ENCODE results near the gene PIK3CB.

The PIK3CB gene

DNA sequence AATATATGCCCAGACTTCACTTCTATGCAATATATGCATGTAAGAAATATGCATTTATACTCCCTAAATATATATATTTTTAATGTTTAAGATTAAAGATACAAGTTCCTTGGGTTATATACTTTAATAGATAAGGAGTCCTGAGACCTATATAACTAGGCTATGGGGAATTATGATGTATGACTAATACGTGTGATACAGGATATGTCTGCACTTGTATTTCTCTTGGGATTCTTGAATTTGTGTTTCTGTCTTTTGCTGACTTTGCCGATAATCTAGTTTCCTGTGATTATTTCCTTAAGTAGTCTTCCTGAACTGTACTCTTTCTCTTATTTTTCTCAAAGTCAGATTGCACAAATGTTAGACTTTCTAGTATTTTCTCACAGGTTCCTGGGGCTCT, 109.6 kb downstream of the PIK3CB start:
- DNase-seq (ENCODE audit: low spot score), result no peak
- H3K79me1 ChIP-seq (ENCODE audit: low read depth, low read length), result no peaks in the 10 kb centered on the region
- H3K4ac ChIP-seq (ENCODE audit: low read length), result no peak overlapping the region
- H3K4me3 ChIP-seq (ENCODE audit: low read length in 2 of 2), result no peak overlapping the region
- WGBS, 2 donors (ENCODE audit: extremely low coverage in 2 of 2, insufficient read length in 2 of 2, insufficient replicate concordance in 1 of 2), result no CpG with 5 or more reads among the region's 2 CpGs
- no peak overlapping the region for H4K91ac ChIP-seq (ENCODE audit: low read depth, low read length, poor library complexity)
- no peak overlapping the region for H2BK120ac ChIP-seq (ENCODE audit: low read depth, low read length)
- no peak overlapping the region for H3K9ac ChIP-seq (ENCODE audit: low read depth, low read length, poor library complexity)
- H2BK5ac ChIP-seq (ENCODE audit: low read length), result no peak overlapping the region
- no peaks in the 10 kb centered on the region for H3K9me3 ChIP-seq (replicated peaks in 1 of 2; ENCODE audit: control insufficient read depth in 2 of 2, insufficient read depth in 1 of 2, low read depth in 1 of 2, low read length in 2 of 2)
- no peak overlapping the region for H2BK15ac ChIP-seq (ENCODE audit: low read length)
- H3K27ac ChIP-seq (replicated peaks; ENCODE audit: low read length), result no peak overlapping the region
- H3K14ac ChIP-seq (ENCODE audit: low read length), result no peak overlapping the region
- H2AFZ ChIP-seq (ENCODE audit: low read length), result no peak overlapping the region
- H3K27me3 ChIP-seq (ENCODE audit: control insufficient read depth in 3 of 3, insufficient read depth in 3 of 3, low read depth in 1 of 3, low read length in 3 of 3), result no peaks in the 10 kb centered on the region
- H3K4me2 ChIP-seq (ENCODE audit: insufficient read depth, low read length, poor library complexity, severe bottlenecking), result no peak overlapping the region
- no peaks in the 10 kb centered on the region for H3K36me3 ChIP-seq (replicated peaks in 1 of 2; ENCODE audit: control insufficient read depth in 2 of 2, insufficient read depth in 2 of 2, low read length in 2 of 2)
- H4K8ac ChIP-seq (ENCODE audit: low read depth, low read length), result no peak overlapping the region
- H2BK12ac ChIP-seq (ENCODE audit: low read length), result no peak overlapping the region
- peaks cover 7 to 28% of the 10 kb centered on the region in 2 donors for H3K4me1 ChIP-seq (ENCODE audit: control insufficient read depth in 2 of 2, insufficient read depth in 1 of 2, low read depth in 1 of 2, low read length in 2 of 2)
- H3K18ac ChIP-seq (ENCODE audit: low read length), result no peak overlapping the region
- H3K23ac ChIP-seq (ENCODE audit: low read depth, low read length, poor library complexity), result no peak overlapping the region
- H2AK5ac ChIP-seq (ENCODE audit: low read depth, low read length), result no peak overlapping the region

DNA sequence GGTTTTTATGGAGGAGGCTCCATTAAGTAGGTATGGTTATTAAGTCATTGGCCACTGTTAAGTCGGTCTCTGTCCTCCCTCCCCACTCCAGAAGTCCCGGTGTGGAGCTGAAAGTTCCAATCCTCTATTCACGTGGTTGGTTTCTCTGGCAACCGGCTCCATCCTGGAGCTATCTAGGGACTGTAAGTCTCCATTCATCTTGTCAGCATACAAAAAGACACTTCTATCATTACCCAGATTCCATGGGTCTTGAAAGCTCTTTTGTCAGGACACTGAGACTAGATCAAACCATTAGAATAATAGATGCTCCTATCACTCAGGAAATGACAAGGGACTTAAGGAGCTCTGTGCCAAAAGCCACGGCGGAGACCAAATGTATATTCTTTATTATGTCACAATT, 110.3 kb downstream of the PIK3CB start:
- Histone ChIP-seq H3K18ac (ENCODE audit: low read length) (no peak overlapping the region), H3K79me1 (ENCODE audit: low read depth, low read length) (no peaks in the 10 kb centered on the region), H2BK12ac (ENCODE audit: low read length) (no peak overlapping the region), H3K27me3 (ENCODE audit: control insufficient read depth in 3 of 3, insufficient read depth in 3 of 3, low read depth in 1 of 3, low read length in 3 of 3) (no peaks in the 10 kb centered on the region), H4K91ac (ENCODE audit: low read depth, low read length, poor library complexity) (no peak overlapping the region), H2BK15ac (ENCODE audit: low read length) (no peak overlapping the region), H3K4me3 (ENCODE audit: low read length in 2 of 2) (no peak overlapping the region), H2AK5ac (ENCODE audit: low read depth, low read length) (no peak overlapping the region), H2AFZ (ENCODE audit: low read length) (no peak overlapping the region), H2BK120ac (ENCODE audit: low read depth, low read length) (no peak overlapping the region), H2BK5ac (ENCODE audit: low read length) (no peak overlapping the region), H3K23ac (ENCODE audit: low read depth, low read length, poor library complexity) (no peak overlapping the region), H3K4ac (ENCODE audit: low read length) (no peak overlapping the region), H3K9me3 (replicated peaks in 1 of 2; ENCODE audit: control insufficient read depth in 2 of 2, insufficient read depth in 1 of 2, low read depth in 1 of 2, low read length in 2 of 2) (no peaks in the 10 kb centered on the region), H3K4me2 (ENCODE audit: insufficient read depth, low read length, poor library complexity, severe bottlenecking) (no peak overlapping the region), H3K27ac (replicated peaks; ENCODE audit: low read length) (no peak overlapping the region), H3K4me1 (ENCODE audit: control insufficient read depth in 2 of 2, insufficient read depth in 1 of 2, low read depth in 1 of 2, low read length in 2 of 2) (peaks cover 7 to 28% of the 10 kb centered on the region in 2 donors), H4K8ac (ENCODE audit: low read depth, low read length) (no peak overlapping the region), H3K9ac (ENCODE audit: low read depth, low read length, poor library complexity) (no peak overlapping the region), H3K14ac (ENCODE audit: low read length) (no peak overlapping the region), H3K36me3 (replicated peaks in 1 of 2; ENCODE audit: control insufficient read depth in 2 of 2, insufficient read depth in 2 of 2, low read length in 2 of 2) (no peaks in the 10 kb centered on the region)
- WGBS, 2 donors (ENCODE audit: extremely low coverage in 2 of 2, insufficient read length in 2 of 2, insufficient replicate concordance in 1 of 2), result no CpG with 5 or more reads among the region's 6 CpGs
- DNase-seq (ENCODE audit: low spot score), result no peak

DNA sequence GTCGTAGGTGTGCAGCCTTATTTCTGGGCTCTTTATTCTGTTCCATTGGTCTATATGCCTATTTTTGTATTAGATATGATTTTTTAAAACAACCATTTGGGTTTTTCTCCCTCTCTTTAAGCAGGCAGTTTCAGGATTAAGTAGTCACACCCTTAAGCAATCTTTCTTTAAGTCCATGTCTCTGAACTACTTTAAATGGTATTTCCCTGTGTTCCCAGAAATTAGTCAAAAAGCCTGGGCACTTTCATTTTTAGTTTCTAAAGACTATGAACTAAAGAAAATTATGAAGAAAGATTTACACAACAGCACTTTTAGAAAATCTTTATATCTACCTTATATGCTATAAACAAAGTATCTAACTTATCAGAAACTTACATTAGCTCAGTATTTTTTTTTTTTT, 115.9 kb downstream of the PIK3CB start:
- no peaks in the 10 kb centered on the region for H3K27me3 ChIP-seq (ENCODE audit: control insufficient read depth in 3 of 3, insufficient read depth in 3 of 3, low read depth in 1 of 3, low read length in 3 of 3)

DNA sequence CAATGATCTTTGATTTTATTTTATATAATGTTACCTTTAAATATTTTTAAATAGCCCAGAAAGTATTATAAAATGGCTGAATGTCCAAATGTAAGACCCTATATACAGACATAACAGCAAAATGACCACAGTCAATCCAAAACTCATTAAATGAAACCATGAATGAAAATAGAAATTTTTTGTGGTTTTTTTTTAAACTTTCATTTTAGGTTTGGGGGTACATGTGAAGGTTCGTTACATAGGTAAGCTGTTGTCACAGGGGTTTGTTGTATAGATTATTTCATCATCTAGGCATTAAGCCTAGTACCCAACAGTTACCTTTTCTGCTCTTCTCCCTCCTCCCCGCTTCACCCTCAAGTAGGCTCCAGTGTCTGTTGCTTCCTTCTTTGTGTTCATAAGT, 117.4 kb downstream of the PIK3CB start:
- WGBS, 2 donors (ENCODE audit: extremely low coverage in 2 of 2, insufficient read length in 2 of 2, insufficient replicate concordance in 1 of 2), result no CpG with 5 or more reads among the region's 2 CpGs
- H3K79me1 ChIP-seq (ENCODE audit: low read depth, low read length), result no peaks in the 10 kb centered on the region
- H3K4me1 ChIP-seq (ENCODE audit: control insufficient read depth in 2 of 2, insufficient read depth in 1 of 2, low read depth in 1 of 2, low read length in 2 of 2), result no peaks in the 10 kb centered on the region
- H3K9ac ChIP-seq (ENCODE audit: low read depth, low read length, poor library complexity), result no peak overlapping the region
- no peak overlapping the region for H2BK12ac ChIP-seq (ENCODE audit: low read length)
- H3K27me3 ChIP-seq (ENCODE audit: control insufficient read depth in 3 of 3, insufficient read depth in 3 of 3, low read depth in 1 of 3, low read length in 3 of 3), result no peaks in the 10 kb centered on the region
- no peak overlapping the region for H2BK5ac ChIP-seq (ENCODE audit: low read length)
- no peak overlapping the region for H4K8ac ChIP-seq (ENCODE audit: low read depth, low read length)
- no peak for DNase-seq (ENCODE audit: low spot score)
- no peak overlapping the region for H3K4me3 ChIP-seq (ENCODE audit: low read length in 2 of 2)
- H3K9me3 ChIP-seq (replicated peaks in 1 of 2; ENCODE audit: control insufficient read depth in 2 of 2, insufficient read depth in 1 of 2, low read depth in 1 of 2, low read length in 2 of 2), result peaks cover 0 to 6% of the 10 kb centered on the region in 2 donors
- no peak overlapping the region for H2BK15ac ChIP-seq (ENCODE audit: low read length)
- no peak overlapping the region for H2BK120ac ChIP-seq (ENCODE audit: low read depth, low read length)
- no peak overlapping the region for H3K4ac ChIP-seq (ENCODE audit: low read length)
- peaks cover 0 to 10% of the 10 kb centered on the region in 2 donors for H3K36me3 ChIP-seq (replicated peaks in 1 of 2; ENCODE audit: control insufficient read depth in 2 of 2, insufficient read depth in 2 of 2, low read length in 2 of 2)
- H3K23ac ChIP-seq (ENCODE audit: low read depth, low read length, poor library complexity), result no peak overlapping the region
- H3K4me2 ChIP-seq (ENCODE audit: insufficient read depth, low read length, poor library complexity, severe bottlenecking), result no peak overlapping the region
- no peak overlapping the region for H3K27ac ChIP-seq (replicated peaks; ENCODE audit: low read length)
- H2AK5ac ChIP-seq (ENCODE audit: low read depth, low read length), result no peak overlapping the region
- H4K91ac ChIP-seq (ENCODE audit: low read depth, low read length, poor library complexity), result no peak overlapping the region
- no peak overlapping the region for H2AFZ ChIP-seq (ENCODE audit: low read length)
- no peak overlapping the region for H3K18ac ChIP-seq (ENCODE audit: low read length)
- H3K14ac ChIP-seq (ENCODE audit: low read length), result no peak overlapping the region

More for the DNA sequence above, 115.9 kb downstream of the PIK3CB start:
- Histone ChIP-seq H3K36me3 (replicated peaks in 1 of 2; ENCODE audit: control insufficient read depth in 2 of 2, insufficient read depth in 2 of 2, low read length in 2 of 2) (no peaks in the 10 kb centered on the region), H2AFZ (ENCODE audit: low read length) (no peak overlapping the region), H3K9me3 (replicated peaks in 1 of 2; ENCODE audit: control insufficient read depth in 2 of 2, insufficient read depth in 1 of 2, low read depth in 1 of 2, low read length in 2 of 2) (peaks cover 0 to 6% of the 10 kb centered on the region in 2 donors), H4K91ac (ENCODE audit: low read depth, low read length, poor library complexity) (no peak overlapping the region), H2BK120ac (ENCODE audit: low read depth, low read length) (no peak overlapping the region), H2BK12ac (ENCODE audit: low read length) (no peak overlapping the region), H3K4me3 (ENCODE audit: low read length in 2 of 2) (no peak overlapping the region), H3K18ac (ENCODE audit: low read length) (no peak overlapping the region), H3K4me1 (ENCODE audit: control insufficient read depth in 2 of 2, insufficient read depth in 1 of 2, low read depth in 1 of 2, low read length in 2 of 2) (peaks cover under 1 to 10% of the 10 kb centered on the region in 2 donors), H3K9ac (ENCODE audit: low read depth, low read length, poor library complexity) (no peak overlapping the region), H3K79me1 (ENCODE audit: low read depth, low read length) (no peaks in the 10 kb centered on the region), H2AK5ac (ENCODE audit: low read depth, low read length) (no peak overlapping the region), H2BK5ac (ENCODE audit: low read length) (no peak overlapping the region), H3K4me2 (ENCODE audit: insufficient read depth, low read length, poor library complexity, severe bottlenecking) (no peak overlapping the region), H3K14ac (ENCODE audit: low read length) (no peak overlapping the region), H4K8ac (ENCODE audit: low read depth, low read length) (no peak overlapping the region), H3K23ac (ENCODE audit: low read depth, low read length, poor library complexity) (no peak overlapping the region), H3K4ac (ENCODE audit: low read length) (no peak overlapping the region), H2BK15ac (ENCODE audit: low read length) (no peak overlapping the region), H3K27ac (replicated peaks; ENCODE audit: low read length) (no peak overlapping the region)
- WGBS, 2 donors (ENCODE audit: extremely low coverage in 2 of 2, insufficient read length in 2 of 2, insufficient replicate concordance in 1 of 2), result no CpG with 5 or more reads among the region's 1 CpG
- no peak for DNase-seq (ENCODE audit: low spot score)

Data from neuronal stem cell (in vitro differentiated cells).